Bronchus fibroblast of lung (primary cell): ENCODE measurements around the gene INSRR. TPM values are rescaled to one million over a fixed set of nuclear protein-coding genes. Genes with fewer than 3 reads are reported as not detected.

ENCODE experiments used
- total RNA-seq: library from RNA; depleted of rRNA; stranded (reverse); fragments of >200 nt; gene quantifications from 2 replicates; pipeline ENCODE4 v1.2.3, GENCODE V29; 2015

INSRR gene
- total RNA-seq = not detected in 2 replicates

DNA sequence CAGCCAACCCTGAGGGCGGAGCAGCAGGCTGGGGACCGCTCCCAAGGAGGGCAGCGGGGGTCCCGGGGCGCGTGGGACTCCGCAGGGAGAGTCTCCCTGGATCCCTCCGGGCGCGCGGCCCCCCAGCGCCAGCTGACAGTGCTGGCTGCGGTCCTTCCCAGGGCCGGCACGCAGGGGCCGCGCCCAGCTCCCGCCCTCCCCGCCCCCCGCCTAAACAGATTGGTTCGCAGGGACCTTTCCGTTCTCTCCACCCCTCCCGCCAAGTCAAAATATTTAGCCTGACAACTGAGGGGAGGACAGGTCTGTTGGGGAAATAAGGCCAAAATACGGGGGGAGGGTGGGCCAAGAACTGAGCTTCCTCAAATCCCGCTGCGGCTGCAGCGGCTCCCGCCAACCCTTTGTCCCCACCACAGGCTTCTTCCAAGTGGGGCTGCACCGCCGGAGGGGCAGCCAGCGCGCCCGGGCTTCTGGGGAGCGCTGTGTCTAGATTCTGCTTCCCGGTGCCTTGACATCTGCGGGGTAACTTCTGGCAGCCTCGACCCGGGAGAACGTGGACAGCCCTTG lies at the start of gene INSRR:
Gene INSRR, minus strand, starts transcription at position 159 of the 564 bp plus-strand sequence. CDS start 496 bp downstream, outside the sequence.

DNA sequence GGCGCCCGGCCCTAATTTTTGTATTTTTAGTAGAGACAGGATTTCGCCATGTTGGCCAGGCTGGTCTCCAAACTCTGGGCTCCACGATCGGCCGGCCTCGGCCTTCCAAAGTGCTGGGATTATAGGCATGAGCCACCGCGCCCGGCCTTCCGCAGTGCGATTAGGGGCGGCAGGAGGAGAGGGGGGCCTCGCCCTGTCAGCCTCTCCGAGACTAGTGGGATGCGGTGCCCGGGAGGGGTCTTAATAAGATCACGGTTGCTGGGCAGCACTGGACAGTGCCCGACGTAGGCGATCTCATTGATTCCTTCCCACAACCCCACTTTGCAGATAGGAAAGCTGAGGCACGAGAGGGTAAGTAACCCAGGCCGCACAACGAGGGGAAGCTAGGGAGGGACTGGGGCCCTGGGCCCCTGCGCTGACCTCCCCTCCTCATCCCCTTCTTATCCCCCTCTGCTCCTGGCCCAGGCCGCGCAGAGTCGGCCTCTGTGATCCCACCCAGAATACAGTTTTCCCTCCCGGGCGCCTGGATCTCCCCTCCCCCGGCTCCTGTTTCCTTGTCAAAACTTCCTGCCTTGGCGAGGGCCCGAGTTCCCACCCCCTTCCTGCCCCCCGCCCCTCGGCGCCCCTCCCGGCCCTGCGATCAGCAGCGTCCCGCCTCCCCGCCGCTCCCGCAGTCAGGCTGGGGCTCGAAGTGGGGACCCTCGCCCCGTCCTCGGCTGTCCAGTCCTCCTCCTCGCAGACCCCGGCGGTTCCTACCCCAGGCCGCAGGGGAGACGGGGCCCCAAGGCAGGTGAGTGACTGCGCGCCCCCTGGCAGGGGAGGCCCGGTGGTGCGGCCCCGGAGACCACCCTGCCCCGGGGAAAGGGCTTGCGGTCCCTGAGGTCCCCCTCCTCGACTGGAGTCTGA lies 34.4 kb upstream of the INSRR start, which contains the start of gene PEAR1:
Gene PEAR1, plus strand, starts transcription at position 671 of the 906 bp plus-strand sequence. CDS start 10,209 bp downstream, outside the sequence.

GRCh38 chr1:156860628-156861423 lies 1.9 kb upstream of the INSRR start, which contains the start of gene NTRK1:
Gene NTRK1, plus strand, starts transcription at chr1:156860865. Its CDS starts 70 bp downstream, at chr1:156860935.

GRCh38 chr1:156816561-156817328 lies 42.2 kb downstream of the INSRR start, which contains the start of gene SH2D2A:
Gene SH2D2A, minus strand, starts transcription at chr1:156816848. Its CDS starts 140 bp downstream, at chr1:156816708.

Other genes with a start within 250 kb of the INSRR start
- not detected in 2 replicates for gene HAPLN2, start 239.7 kb downstream of the INSRR start, total RNA-seq
- not detected in 2 replicates for gene BCAN, start 217.0 kb downstream of the INSRR start, total RNA-seq
- 30.5 and 35.0 TPM in 2 replicates for gene NES, start 181.7 kb downstream of the INSRR start, total RNA-seq
- 32.1 and 50.8 TPM in 2 replicates for gene CRABP2, start 153.5 kb downstream of the INSRR start, total RNA-seq
- 11.0 and 11.6 TPM in 2 replicates for gene METTL25B, start 130.6 kb downstream of the INSRR start, total RNA-seq
- 22.4 and 24.9 TPM in 2 replicates for gene ISG20L2, start 130.4 kb downstream of the INSRR start, total RNA-seq
- gene MRPL24, start 118.0 kb downstream of the INSRR start, total RNA-seq = 96.9 and 106 TPM in 2 replicates
- 193 and 222 TPM in 2 replicates for gene HDGF, start 107.4 kb downstream of the INSRR start, total RNA-seq
- 41.6 and 43.2 TPM in 2 replicates for gene PRCC, start 91.6 kb downstream of the INSRR start, total RNA-seq
- gene SH2D2A, start 42.3 kb downstream of the INSRR start, total RNA-seq = 0.34 and 0.59 TPM in 2 replicates
- not detected in 2 replicates for gene NTRK1, start 1.7 kb upstream of the INSRR start, total RNA-seq
- gene PEAR1, start 34.6 kb upstream of the INSRR start, total RNA-seq = 21.1 and 24.0 TPM in 2 replicates
- gene LRRC71, start 61.5 kb upstream of the INSRR start, total RNA-seq = 0.15 and 1.3 TPM in 2 replicates
- 12.6 and 14.6 TPM in 2 replicates for gene ARHGEF11, start 186.6 kb upstream of the INSRR start, total RNA-seq
- not detected in 2 replicates for gene ETV3L, start 240.7 kb upstream of the INSRR start, total RNA-seq